ENCODE data around the gene SORCS2.

SORCS2 gene

GRCh38 chr4:7539186-7539585 lies 346.8 kb downstream of the SORCS2 start:
- no peak for DNase-seq

DNA sequence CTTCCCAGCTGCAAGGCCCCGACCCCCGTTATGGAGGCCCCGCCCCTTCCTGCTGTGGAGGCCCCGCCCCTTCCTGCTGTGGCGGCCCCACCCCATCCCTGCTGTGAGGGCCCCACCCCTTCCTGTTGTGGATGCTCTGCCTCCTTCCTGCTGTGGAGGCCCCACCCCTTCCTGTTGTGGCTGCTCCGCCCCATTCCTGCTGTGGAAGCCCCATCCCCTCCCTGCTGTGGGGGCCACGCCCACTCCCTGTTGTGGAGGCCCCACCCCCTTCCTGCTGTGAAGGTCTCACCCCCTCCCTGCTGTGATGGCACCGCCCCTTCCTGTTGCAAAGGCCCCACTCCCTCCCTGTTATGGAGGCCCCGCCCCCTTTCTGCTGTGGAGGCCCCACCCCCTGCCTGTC lies 347.3 kb downstream of the SORCS2 start:
- DNase-seq, result peak; percentile 32

DNA sequence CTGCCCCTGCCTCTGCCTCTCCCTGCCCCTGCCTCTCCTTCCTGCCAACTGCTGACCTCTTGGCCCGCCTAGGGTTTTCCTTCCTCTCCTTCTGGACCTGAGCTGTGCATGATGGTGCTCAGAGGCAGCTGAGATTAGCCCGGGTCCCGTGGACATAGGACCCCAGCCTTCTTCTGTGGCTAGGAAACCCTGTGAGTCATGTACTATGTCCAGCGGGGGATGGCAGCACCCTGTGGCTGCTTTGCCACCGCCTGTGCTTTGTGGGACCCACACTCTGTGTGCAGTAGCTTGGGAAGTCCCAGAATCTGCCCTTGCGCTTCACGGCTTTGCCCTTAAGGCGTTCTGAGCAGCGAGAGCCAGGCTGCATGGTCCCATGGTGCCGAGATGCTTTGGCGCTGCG lies 347.9 kb downstream of the SORCS2 start:
- DNase-seq, result no peak

DNA sequence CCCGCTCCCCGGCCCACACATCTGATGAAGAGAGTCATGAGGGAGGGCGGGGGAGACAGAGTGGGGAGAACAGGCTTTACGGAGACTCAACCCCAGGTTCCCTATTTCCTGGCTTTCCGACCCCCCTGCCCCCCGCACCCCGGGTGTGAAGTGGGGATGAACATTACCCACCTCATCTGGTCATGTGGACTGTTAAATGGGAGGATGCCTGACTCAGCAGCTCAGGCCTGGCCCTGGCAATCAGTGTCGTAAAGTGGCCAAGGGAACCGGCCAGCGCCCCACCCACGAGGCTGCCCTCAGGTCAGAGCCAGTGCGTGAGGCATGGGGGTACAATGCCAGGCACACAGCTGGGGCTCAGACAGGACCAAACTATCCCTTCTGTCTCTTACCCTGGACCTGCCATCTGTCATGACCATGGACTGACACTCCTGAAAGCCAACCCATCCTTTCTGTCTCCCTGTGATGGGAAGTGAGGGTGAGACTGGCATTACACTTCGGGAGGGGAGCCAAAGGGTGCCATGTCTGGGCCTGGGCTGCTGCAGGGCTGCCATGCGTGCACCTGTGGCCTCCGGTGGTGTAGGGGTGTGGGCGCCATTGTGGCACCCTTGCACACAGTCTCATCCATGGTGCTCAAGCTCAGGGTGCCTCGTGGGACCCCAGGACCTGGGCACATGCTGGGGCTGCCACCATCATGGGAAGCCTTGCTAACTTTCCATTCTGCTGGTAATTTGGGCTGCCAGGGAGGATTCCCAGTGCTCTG lies 348.5 kb downstream of the SORCS2 start:
- DNase-seq, result no peak

DNA sequence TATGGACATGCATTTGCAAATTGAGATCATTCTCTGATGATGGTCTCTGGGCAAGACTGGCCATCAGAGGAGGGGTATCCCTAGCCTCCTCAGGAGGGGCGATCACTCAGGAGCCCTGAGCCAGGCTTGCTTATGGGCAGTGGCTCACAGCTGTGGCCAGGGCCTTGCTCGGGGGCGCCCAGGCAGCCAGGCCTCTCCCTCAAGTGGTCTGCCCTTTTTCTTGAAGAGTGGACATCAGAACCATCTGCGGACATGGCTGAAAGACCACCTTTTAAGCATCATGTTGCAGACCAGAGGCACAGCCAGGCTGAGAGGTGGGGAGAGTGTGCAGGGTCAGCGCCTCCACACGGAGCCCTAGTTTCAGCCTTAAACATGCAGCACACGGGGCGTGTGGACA lies 349.1 kb downstream of the SORCS2 start:
- no peak for DNase-seq

GRCh38 chr4:7542781-7543180 lies 350.4 kb downstream of the SORCS2 start:
- no peak for DNase-seq

DNA sequence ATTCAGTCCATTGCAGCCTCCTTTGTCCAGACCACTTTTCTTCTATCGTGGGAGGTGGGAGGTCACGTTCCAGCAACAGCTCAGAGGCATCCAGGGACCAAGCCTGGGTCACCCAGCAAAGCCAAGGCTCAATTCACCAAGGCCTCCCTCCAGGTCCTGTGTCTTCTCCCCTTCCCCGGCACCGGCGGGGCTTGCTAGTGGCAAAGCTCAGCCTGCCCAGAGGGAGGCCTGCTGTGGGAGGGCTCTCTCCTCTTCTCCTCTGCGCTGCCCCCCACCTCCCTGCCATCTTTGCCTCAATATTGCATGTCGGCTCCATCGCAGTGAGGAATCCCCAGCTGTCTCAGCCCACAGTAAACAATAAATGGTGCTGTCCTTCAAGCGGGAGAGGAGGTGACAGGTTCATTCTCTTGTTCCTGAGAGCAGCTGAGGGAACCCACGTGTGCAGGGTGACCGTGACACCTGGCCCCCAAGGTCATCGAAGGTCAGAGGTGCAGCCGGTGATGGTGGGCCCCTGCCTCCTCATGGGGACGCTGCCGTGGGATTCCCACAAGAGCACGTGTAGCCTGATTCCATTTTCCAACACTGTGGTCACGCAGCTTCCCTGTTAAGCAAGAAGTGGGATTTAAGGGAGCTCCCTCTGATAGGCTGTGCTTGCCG lies 353.9 kb downstream of the SORCS2 start:
- DNase-seq, result no peak

GRCh38 chr4:7546809-7547367 lies 354.6 kb downstream of the SORCS2 start:
- DNase-seq, result peak; percentile 46

DNA sequence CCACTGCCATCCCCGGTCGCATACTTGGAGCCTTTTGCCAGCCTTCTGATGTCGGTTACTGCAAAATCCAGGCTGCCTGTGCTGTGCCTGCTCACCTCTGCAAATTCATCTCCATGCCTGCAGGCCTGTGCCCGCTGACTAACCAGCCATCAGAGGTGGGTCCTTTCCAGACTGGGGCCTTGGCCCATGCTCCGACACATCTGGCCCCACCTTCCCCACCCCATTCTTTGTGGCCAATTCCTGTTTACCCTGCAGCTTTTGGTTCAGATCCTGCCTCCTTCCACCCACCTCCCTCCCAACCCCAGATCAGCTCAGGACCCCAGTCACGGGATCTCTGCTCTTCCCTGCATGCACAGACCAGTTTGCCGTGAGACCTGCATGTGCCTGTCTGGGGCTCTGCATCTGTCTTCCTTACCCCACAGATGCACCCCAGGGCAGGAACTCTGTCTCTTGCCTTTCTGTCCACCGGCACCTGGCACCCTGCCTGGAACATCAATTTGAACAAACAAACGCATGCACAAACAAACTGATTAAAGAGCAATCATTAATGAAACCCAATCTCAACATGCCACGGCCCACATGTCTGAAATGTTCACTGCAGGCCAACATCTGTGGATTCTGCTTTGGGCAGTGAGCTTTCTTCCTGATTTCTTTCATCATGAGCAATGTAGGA lies 355.2 kb downstream of the SORCS2 start:
- no peak for DNase-seq

- DNase-seq, result no peak
Measured at GRCh38 chr4:7549866-7550265, 357.5 kb downstream of the SORCS2 start.

GRCh38 chr4:7552466-7552865 lies 360.1 kb downstream of the SORCS2 start:
- no peak for DNase-seq

DNA sequence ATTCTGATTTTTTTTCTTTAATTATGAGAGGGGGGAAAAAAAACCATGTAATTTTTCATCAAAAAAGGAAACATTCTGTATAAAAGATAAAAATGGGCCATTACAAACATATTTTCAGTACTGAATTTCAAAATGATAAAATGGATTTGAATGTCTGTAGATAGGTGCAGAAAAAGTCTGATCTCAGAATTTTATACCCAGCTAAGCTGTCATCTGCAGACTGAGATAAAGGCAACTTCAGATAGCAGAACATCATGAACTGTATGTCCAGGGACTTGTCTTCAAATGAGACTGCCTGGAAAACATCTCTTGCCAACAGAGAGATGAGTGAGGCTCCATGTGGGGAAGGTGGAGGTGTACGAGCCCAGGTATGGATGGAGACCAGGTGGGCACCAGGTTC lies 360.9 kb downstream of the SORCS2 start:
- DNase-seq, result no peak

GRCh38 chr4:7554905-7555304 lies 362.6 kb downstream of the SORCS2 start:
- no peak for DNase-seq

GRCh38 chr4:7556558-7556957 lies 364.2 kb downstream of the SORCS2 start:
- no peak for DNase-seq

GRCh38 chr4:7557456-7557855 lies 365.1 kb downstream of the SORCS2 start:
- DNase-seq, result peak; percentile 81

GRCh38 chr4:7558436-7558835 lies 366.1 kb downstream of the SORCS2 start:
- no peak for DNase-seq

GRCh38 chr4:7559316-7559715 lies 367.0 kb downstream of the SORCS2 start:
- DNase-seq, result no peak

DNA sequence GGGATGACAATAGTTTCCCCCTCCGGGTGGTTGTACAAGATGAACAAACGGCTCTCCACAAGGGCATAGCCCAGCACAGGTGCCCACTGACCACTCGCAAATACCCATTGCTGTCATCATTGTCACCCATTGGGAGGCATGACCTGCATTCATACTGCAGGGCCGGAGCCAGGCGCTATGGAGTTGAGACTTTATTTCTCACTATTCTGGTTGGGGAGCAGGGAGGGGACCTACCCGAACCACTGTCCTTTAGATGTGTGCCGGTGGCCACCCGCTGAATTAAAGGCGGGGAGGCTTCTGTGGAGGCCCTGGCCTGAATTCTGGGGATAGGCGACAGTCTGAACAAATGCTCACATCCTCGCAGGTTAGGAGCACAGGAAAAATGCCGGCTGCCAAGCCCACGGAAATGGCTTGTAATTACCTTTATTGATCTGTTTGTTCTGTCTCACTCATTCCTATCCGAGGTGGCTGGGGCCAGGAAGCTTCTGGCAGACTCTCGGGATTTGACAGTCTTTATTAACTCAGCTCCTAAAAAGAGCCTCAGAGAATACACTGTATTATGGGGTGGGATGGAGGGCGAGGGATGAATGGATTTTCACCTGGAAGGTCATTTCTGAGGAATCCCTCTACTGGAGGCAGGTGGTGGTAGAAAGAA lies 367.5 kb downstream of the SORCS2 start:
- DNase-seq, result no peak

DNA sequence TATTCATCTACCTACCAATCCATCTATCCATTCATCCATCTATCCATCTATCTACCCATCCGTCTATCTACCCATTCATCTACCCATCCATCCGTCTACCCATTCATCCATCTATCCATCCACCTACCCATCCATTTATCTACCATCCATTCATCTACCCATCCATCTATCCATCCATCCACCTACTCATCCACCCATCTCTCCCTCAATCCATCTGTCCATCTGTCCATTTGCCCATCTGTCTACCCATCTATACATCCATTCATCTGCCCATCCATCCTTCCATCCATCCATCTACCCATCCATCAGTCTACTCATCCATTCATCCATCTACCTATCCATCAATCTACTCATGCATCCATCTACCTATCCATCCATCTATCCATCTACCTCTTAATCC lies 369.2 kb downstream of the SORCS2 start:
- DNase-seq, result no peak

DNA sequence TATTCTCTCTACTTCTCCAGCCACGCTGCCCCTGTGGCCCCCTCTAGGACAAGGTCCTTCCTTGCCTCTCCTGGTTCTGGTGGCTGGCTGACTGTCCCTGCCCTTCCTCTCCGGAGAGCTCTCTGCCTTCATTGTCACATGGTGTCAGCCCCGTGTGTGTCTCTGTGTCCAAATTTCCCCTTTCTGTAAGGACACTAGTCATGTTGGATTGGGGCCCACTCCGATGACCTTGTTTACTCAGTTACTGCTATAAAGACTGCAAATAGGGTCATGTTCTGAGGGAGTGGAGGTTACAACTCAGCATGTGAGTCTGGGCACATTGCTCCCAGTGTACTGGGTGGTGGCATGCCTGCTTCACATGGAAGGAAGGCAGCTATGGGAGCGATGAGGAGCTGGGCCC lies 371.9 kb downstream of the SORCS2 start:
- DNase-seq, result no peak

DNA sequence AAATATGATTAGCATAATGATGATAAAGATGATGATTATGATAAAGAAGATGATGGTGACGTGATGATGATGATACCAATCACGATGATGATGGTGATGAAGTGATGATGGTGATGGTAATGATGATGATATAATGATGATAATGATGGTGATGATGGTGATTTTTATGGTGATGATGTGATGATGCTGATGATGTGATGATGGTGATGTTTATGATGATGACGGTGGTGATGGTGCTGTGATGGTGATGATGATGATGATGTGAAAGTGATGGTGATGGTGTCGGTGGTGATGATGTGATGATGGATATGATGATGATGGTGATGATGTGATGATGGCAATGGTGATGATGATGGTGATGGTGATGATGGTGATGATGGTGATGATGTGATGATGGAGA lies 373.1 kb downstream of the SORCS2 start:
- DNase-seq, result no peak

DNA sequence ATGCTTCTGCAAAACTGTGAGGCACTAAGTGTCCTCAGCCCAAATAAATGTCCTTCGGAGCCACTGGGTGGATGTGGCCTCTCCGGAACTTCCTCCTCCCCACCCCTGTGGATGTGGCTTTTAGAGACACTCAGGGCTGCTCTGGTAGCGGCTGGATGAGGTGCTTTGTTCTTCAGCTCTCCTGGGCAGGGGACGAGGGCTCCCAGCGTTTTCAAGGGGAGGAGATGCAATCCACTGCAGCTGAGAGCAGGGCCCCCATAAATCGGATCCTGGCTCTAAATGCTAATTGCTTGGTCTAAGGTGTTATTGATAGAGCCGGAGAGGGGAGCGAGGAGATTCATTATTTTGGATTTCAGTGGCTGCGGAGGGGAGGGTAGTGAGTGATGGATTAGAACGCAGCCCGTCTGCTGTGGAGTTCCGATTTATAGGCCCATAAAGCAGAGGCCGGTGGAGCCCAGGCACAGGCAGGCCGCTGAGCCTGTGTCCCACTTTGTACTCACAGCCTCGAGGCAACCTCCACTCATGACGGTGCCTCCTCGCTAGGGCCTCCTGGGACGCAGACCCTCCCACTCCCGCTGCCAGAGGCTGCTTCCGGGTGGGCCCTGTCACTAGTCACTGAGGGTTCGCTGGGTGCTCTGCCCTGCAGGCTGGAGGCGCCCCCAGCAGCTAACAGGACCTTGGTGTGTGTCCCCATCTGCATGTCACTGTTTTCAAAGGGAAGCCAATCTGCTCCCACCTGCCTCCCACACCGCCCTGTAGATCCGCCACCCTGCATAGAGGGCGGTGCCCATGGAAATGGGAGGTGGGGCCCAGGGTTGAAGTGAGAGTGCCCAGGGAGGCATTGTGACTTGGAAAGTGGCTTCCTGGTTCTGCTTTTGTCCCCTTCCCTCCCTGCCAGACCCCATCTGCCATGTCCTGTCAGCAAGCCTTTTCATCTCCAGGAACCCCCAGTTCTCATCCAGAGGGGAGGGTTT lies 377.8 kb downstream of the SORCS2 start:
- no peak for DNase-seq
